Measurements from ENCODE around the gene RERE.

The RERE gene

GRCh38 chr1:8435569-8436071 lies 381.8 kb downstream of the RERE start:
- DNase-seq, result no peak

GRCh38 chr1:8434101-8434500 lies 383.3 kb downstream of the RERE start:
- no peak for DNase-seq

GRCh38 chr1:8431784-8432183 lies 385.7 kb downstream of the RERE start:
- no peak for DNase-seq

- DNase-seq, result no peak
These were observed 386.4 kb downstream of the RERE start for GRCh38 chr1:8431019-8431418.

GRCh38 chr1:8430476-8430875 lies 387.0 kb downstream of the RERE start:
- DNase-seq, result no peak

- DNase-seq, result no peak
These were observed 387.8 kb downstream of the RERE start for GRCh38 chr1:8429549-8430110.

DNA sequence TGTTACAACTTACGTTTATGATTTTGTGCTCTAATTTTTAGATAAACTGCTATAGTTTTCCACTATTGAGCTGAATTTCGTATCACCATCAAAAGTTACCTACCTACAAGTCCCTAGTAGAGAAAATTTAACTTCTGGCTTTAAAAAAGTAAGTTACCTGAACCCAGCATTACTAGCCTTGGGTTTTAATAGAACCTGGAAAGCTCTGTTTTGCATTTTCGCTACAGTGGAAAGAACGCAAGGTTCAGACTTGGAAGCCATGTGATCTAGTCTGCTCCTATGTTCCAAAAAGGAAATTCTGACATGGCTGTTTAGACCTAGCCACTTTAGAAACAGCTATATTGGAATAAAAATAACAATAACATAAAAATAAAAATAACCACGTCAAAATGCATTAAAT lies 389.0 kb downstream of the RERE start:
- DNase-seq, result no peak

DNA sequence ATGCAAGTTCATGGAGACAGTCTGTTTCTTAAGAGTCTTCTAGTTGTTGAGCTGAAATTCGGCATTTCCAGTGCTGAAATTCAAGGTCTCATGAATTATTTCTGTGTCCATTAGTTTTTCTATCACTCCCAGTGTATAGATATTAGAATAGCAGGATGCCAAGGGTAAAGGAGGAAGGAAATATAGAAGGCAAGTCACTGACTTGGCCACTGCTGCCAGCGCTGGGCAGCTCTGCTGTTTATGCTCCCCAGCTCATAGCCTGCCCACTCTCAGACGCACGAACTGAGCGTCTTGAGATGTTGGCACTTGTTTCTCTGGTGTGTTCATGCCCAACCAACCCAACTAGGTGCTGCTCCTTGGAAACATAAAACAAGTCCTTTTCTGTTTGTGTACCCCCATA lies 389.5 kb downstream of the RERE start:
- DNase-seq, result no peak

GRCh38 chr1:8427493-8427892 lies 389.9 kb downstream of the RERE start:
- DNase-seq, result no peak

GRCh38 chr1:8426996-8427395 lies 390.4 kb downstream of the RERE start:
- no peak for DNase-seq

GRCh38 chr1:8425781-8426161 lies 391.7 kb downstream of the RERE start:
- no peak for DNase-seq

DNA sequence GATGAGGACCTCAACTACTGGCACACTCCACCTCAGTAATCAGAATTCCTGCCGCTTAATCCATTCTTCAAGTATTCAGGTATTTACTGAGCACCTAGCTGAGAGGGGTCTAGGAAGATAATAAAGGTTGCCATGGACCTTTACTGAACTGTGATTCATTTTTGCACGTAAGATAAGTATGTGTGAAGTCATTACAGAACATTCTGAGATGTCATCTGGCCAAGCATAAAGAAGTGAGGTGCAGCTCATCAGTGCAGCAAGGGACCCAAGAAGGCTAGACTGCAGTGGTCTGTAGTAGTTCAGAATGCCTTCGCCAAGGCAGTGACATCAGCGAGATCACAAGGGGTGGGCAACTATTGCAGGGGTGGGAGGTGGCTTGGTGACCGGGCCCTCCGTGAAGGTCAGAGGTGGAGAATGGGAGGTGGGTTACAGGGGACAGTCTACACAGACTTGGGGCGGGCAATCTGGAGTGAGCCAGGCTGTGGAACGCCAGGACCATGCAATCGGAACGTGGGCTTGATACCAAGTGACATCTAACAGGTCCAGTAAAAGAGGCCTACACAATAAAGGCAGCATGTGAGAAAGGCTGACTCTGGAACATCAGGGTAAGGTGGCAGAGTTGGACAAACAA lies 392.2 kb downstream of the RERE start:
- DNase-seq, result no peak

DNA sequence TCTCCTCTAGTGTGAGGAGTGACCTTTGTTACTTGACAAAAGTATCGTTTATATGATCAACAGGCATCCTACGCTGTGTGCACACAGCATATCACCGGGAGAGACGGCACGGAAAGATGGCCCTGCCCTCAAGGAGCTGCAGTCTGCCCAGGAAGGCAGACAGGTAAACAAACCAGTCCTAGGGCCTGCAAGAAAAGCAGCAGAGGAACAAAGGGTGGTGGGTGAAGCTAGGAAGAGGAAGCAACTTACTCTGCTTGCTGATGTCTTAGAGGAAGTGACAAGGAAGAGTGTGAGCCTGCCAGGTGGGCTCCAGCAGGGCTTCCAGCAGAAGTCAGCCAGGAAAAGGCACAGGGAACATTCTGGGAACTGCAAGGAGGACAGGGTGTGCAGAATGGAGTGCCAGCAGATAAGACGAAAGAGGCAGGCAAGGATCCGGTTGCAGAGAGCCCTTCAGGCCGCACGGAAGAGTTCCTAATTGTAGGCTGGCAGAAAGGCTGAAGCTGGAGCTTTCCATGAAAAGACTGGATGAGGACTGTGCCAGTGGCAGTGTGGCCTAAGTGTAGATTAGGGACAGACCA lies 392.8 kb downstream of the RERE start:
- DNase-seq, result no peak

GRCh38 chr1:8423692-8424538 lies 393.5 kb downstream of the RERE start:
- peak; percentile 45 for DNase-seq

DNA sequence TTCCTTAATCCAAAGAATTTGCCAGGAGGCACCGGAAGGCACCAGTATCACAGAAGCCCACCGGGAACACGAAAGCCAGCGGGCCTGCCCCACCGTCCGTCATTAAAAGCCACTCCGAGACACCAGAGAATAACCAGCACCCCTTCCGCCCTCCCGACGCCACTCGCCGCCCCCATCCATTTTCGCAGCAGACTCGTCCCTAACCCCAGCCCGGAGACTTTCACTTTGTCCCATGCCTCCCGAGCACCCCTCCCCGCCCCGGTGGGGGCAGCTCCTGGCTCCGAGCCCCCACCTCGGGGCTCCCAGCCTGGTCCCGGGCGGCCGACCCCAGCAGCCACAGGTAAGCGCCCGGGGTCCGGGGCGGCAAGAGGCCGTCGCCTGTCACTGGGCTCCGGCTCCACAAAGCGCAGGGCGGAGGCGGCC lies 394.2 kb downstream of the RERE start:
- DNase-seq, result no peak

DNA sequence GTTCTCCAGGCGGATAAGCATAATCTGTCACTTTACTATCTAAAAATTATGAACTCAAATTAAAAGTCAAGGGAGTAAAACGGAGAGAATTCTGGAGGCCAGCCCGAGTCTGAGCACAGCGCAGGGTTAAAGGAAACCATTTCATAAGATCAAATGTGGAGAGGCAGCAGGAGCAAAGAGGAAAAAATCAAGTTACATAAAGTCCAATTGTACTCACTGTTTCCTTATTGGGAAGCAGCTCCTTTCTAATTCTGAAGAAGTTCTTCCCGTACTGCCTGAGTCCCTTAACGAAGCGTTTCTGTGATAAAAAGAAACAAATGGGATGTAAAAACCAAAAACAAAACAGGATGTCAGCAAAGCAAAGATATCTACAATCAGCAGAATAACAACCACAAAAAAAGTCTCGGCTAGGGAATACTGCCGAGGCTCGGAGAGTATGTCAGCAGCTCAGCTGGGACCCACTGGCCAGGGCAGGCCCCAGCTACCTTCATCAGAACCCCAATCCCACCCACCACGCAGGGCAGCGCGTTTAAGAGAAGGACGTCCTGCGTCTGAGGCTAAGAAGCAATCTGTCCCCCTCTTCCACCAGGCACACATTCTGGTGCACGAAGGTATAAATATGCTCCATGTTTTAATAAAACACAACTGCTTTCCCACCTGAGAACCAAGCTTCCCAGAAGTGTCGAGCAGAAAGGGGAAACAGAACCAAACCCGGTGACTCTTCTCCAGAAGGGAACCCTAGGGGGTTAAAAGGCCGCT lies 394.8 kb downstream of the RERE start:
- DNase-seq, result no peak

DNA sequence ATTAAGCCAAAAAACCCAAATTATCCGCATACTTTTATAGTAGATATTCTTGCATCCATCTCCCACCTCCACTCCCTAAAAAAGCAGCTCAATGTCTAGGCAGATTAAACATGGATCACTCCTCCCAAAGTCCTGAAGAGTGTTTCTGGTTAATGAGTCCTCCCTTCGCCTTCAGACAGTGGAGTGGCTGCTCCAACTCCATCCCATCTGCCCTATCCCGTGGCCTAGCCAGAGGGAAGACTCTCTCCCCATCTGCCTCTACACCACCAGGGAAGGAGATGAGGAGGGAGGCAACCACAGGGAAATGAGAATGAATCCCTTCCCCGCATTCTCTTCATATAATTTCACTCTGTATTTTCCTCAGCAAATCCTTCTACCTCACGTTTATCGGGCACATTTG lies 395.7 kb downstream of the RERE start:
- DNase-seq, result no peak

DNA sequence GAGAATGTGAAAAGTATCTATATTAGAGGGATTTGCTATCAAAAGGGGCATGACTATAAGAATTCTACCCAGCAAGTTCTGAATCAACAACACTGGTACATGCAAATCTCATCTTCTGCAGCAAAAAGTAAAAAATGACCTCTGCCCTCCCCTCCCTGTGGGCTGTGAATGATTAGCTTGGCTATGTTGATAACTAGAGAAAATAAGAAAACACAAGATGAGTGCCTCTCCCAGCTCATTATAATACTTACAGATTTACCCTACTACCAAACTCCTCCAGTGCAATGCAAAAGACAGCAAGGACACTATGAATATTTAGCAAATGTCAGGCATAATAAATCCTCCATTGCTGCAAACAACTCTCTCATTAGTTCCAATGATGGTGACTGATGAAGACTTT lies 397.1 kb downstream of the RERE start:
- no peak for DNase-seq

- DNase-seq, result no peak
These were observed 397.6 kb downstream of the RERE start for GRCh38 chr1:8419861-8420260.

- no peak for DNase-seq
These were observed 398.3 kb downstream of the RERE start for GRCh38 chr1:8419172-8419571.

GRCh38 chr1:8418301-8418700 lies 399.1 kb downstream of the RERE start:
- DNase-seq, result no peak

DNA sequence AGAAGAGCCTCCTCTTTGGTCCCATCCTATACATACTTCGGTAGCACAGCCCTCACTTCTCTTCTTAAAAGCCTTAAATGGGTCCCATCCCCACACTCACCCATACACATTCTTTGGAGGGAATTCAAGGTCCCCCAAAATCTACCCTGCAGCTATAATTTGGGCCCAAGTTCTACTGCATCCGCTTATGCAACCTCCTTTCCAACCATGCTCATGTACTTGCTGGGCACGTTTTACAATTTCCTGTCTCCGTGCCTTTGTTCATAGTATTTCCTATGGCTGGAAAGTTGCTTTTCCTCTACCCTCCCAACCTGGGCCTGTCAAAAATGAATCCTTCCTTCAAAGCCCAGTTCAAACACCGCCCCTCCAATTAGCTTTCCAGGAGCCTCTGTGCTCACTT lies 399.8 kb downstream of the RERE start:
- DNase-seq, result no peak

DNA sequence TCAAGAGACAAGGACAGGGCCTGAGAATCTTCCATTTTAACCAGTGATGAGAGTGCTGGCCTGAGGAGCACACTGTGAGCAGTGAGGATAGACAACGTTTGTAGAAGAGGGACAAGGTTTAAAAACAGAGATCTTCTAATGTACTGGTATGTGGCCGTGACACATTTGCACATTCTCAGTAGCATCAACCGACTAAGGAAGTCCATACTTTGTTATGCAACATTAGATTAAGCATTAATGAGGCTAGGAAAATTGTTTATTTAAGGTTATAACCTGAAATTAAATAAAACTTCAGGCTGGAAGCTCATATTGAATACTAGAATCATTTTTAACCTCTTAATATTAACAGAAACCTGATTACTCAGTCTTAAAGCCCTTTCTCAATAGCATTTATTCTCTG lies 400.6 kb downstream of the RERE start:
- no peak for DNase-seq
